ENCODE results near the gene ABCF1. TPM values are rescaled to one million over a fixed set of nuclear protein-coding genes. Genes with fewer than 3 reads are reported as not detected.

The ABCF1 gene
- total RNA-seq, 3 donors from 2014 or later, result 43.0 to 56.0 (median 45.8) TPM

GRCh38 chr6:30603961-30604360 lies 32.7 kb downstream of the ABCF1 start:
- Histone ChIP-seq H3K4me1 (ENCODE audit: low read depth) (no peaks in the 10 kb centered on the region), H3K9me3 (no peaks in the 10 kb centered on the region), H3K4me3 (no peak overlapping the region), H3K36me3 (ENCODE audit: low read depth) (peaks cover 37% of the 10 kb centered on the region)
- DNase-seq, result no peak
- TF ChIP-seq, protein P1, sequence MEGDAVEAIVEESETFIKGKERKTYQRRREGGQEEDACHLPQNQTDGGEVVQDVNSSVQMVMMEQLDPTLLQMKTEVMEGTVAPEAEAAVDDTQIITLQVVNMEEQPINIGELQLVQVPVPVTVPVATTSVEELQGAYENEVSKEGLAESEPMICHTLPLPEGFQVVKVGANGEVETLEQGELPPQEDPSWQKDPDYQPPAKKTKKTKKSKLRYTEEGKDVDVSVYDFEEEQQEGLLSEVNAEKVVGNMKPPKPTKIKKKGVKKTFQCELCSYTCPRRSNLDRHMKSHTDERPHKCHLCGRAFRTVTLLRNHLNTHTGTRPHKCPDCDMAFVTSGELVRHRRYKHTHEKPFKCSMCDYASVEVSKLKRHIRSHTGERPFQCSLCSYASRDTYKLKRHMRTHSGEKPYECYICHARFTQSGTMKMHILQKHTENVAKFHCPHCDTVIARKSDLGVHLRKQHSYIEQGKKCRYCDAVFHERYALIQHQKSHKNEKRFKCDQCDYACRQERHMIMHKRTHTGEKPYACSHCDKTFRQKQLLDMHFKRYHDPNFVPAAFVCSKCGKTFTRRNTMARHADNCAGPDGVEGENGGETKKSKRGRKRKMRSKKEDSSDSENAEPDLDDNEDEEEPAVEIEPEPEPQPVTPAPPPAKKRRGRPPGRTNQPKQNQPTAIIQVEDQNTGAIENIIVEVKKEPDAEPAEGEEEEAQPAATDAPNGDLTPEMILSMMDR (IDR thresholded peaks at IDR 0.05), result no peak
- intact Hi-C loops (cut with DNase I, micrococcal nuclease), result loop anchor here in 1 of 2 donors (10.0 kb wide), 1 partner anchor 59 kb away; no protein-coding TSS in a partner anchor
- ATAC-seq, result no peak

- H3K36me3 ChIP-seq (ENCODE audit: low read depth), result peaks cover 6% of the 10 kb centered on the region
- ATAC-seq, result no peak
- TF ChIP-seq, protein P1 (IDR thresholded peaks at IDR 0.05), result no peak
- H3K4me1 ChIP-seq (ENCODE audit: low read depth), result peaks cover 26% of the 10 kb centered on the region
- no peak overlapping the region for H3K4me3 ChIP-seq
- intact Hi-C loops (cut with DNase I, micrococcal nuclease), result no loop called here
- no peak for DNase-seq
- no peaks in the 10 kb centered on the region for H3K9me3 ChIP-seq
Observed at GRCh38 chr6:30610065-30610464, 38.8 kb downstream of the ABCF1 start.

DNA sequence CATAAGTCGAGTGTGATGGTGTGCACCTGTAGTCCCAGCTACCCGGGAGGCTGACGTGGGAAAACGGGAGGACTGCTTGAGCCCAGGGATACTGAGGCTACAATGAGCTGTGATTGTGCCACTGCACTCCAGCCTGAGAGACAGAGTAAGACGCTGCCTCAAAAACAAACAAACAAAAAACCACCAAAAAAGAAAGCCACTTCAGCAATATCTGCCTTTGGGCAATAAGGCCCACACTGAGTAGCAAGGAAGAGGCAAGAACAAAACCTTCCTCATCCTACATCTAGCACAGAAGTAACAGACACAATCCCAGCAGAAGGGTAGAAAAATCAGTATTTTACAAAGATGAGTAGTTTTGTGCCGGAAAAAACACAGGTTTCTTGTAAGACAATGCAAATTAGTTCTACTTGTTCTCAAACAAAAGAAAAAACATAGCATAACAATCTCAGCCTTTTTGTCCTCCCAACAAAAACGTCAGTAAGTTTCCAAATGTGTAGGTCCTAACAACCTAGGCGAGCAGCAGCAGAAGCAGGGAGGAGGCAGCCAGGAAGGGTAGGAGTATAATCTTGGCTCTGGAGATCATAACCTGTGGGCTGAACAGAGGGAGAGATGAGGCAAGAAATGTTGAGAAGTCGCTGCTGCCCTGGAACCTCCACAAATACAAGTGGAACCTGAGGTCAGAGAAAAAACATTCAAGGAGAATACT lies 40.1 kb downstream of the ABCF1 start:
- ATAC-seq (no peak), DNase-seq (no peak)
- intact Hi-C loops (cut with DNase I, micrococcal nuclease), result no loop called here
- Histone ChIP-seq H3K4me3 (no peak overlapping the region), H3K4me1 (ENCODE audit: low read depth) (peaks cover 26% of the 10 kb centered on the region), H3K9me3 (no peaks in the 10 kb centered on the region), H3K36me3 (ENCODE audit: low read depth) (no peaks in the 10 kb centered on the region)
- TF ChIP-seq, protein P1 (IDR thresholded peaks at IDR 0.05), result no peak

- intact Hi-C loops (cut with DNase I, micrococcal nuclease), result no loop called here
- Histone ChIP-seq H3K4me3 (no peak overlapping the region), H3K36me3 (ENCODE audit: low read depth) (no peaks in the 10 kb centered on the region), H3K9me3 (no peaks in the 10 kb centered on the region), H3K4me1 (ENCODE audit: low read depth) (peaks cover 26% of the 10 kb centered on the region)
- ATAC-seq (no peak), DNase-seq (no peak)
- TF ChIP-seq, protein P1 (IDR thresholded peaks at IDR 0.05), result no peak
Observed at GRCh38 chr6:30611856-30612194, 40.6 kb downstream of the ABCF1 start.

GRCh38 chr6:30612213-30612612 lies 41.0 kb downstream of the ABCF1 start:
- no peak overlapping the region for H3K4me3 ChIP-seq
- intact Hi-C loops (cut with DNase I, micrococcal nuclease), result no loop called here
- peaks cover 26% of the 10 kb centered on the region for H3K4me1 ChIP-seq (ENCODE audit: low read depth)
- no peaks in the 10 kb centered on the region for H3K9me3 ChIP-seq
- ATAC-seq (no peak), DNase-seq (no peak)
- TF ChIP-seq, protein P1 (IDR thresholded peaks at IDR 0.05), result no peak
- H3K36me3 ChIP-seq (ENCODE audit: low read depth), result no peaks in the 10 kb centered on the region
